K562 (cell line): Measurements from ENCODE around the gene F12. TPM values are rescaled to one million over a fixed set of nuclear protein-coding genes. Genes with fewer than 3 reads are reported as not detected.

Experiments used
- ATAC-seq: fragments of 200-7000 bp; cut with Tn5 transposase; 3 replicates; pipeline ENCODE4 v1.9.1; 2020; ENCODE audit warnings: moderate library complexity
- BruUV-seq: library from RNA; stranded (reverse); fragments of 400-500 nt; replicated peaks from 2 replicates; lab custom pipeline; 2021; lab: Mats Ljungman, UMichigan
- CTCF ChIA-PET: fragments of 300-600 bp; formaldehyde crosslinking; extraction: SDS; loops from one replicate; lab custom pipeline; 2021; ENCODE audit warnings: low intra/inter-chr PET ratio; lab: Yijun Ruan, JAX
- POLR2A ChIA-PET: fragments of 300-600, 350-650 bp; sonication (Branson Sonifier 250); formaldehyde crosslinking; extraction: SDS; loops from one replicate; lab custom pipeline; 2021; ENCODE audit warnings: antibody characterized with exemption, inconsistent platforms; lab: Yijun Ruan, JAX
- DNase-seq, 4 experiments: peaks; one replicate each; pipeline versions ENCODE4 v3.0.0 to v3.0.0-alpha.2; 2011 to 2018; ENCODE audit warnings: low spot score in 3 of 4, mixed read lengths in 3 of 4; ENCODE audit errors: extremely low read depth in 1 of 4
- FAIRE-seq: peaks from 2 replicates; lab custom pipeline; 2011; peaks lifted over from hg19 to GRCh38; lab: Jason Lieb, UNC
- H2AFZ ChIP-seq: 2 replicates; pipeline ENCODE4 v1.6.0; 2011; ENCODE audit warnings: low read depth, low read length, control low read depth, inconsistent platforms
- H3K27ac ChIP-seq: fragments of 200-600 bp; 3 replicates; pipeline ENCODE4 v1.8.0; 2011; ENCODE audit warnings: low read depth, mild to moderate bottlenecking, control low read depth, inconsistent platforms, low read length, moderate library complexity, mixed read lengths; ENCODE audit errors: extremely low read depth
- H3K27me3 ChIP-seq, 2 experiments: fragments of 300-600 bp in 1 of 2; 2 replicates in 1 of 2; 3 replicates in 1 of 2; pipeline versions ENCODE4 v1.6.0 to v1.8.0; 2011; ENCODE audit warnings: inconsistent platforms in 2 of 2, low read length in 2 of 2, mild to moderate bottlenecking in 1 of 2, mixed read lengths in 1 of 2, moderate library complexity in 1 of 2; ENCODE audit not compliant: control insufficient read depth in 2 of 2, insufficient read depth in 2 of 2
- H3K36me3 ChIP-seq: fragments of 300-600 bp; 3 replicates; pipeline ENCODE4 v1.8.0; 2011; ENCODE audit warnings: mild to moderate bottlenecking, low read length, inconsistent platforms; ENCODE audit not compliant: control insufficient read depth, insufficient read depth
- H3K4me1 ChIP-seq, 2 experiments: fragments of 200-600 bp in 1 of 2; replicated peaks in 1 of 2; 2 replicates in 1 of 2; 3 replicates in 1 of 2; pipeline versions ENCODE4 v1.5.1 to v1.8.0; 2011; ENCODE audit warnings: inconsistent platforms in 2 of 2, low read length in 2 of 2, mild to moderate bottlenecking in 1 of 2, mixed read lengths in 1 of 2, moderate library complexity in 1 of 2; ENCODE audit not compliant: control insufficient read depth in 2 of 2, insufficient read depth in 2 of 2
- H3K4me2 ChIP-seq: 2 replicates; pipeline ENCODE4 v1.6.1; 2011; ENCODE audit warnings: low read length, control low read depth, inconsistent platforms, mixed read lengths; ENCODE audit not compliant: insufficient read depth
- H3K4me3 ChIP-seq: fragments of 200-600 bp; sonication (generic), shearing (Covaris generic); 2 replicates; pipeline ENCODE4 v1.5.1; 2016; ENCODE audit warnings: control low read depth, inconsistent platforms
- H3K79me2 ChIP-seq: fragments of 200-600 bp; 3 replicates; pipeline ENCODE4 v1.8.0; 2011; ENCODE audit warnings: low read length, inconsistent platforms; ENCODE audit not compliant: control insufficient read depth, insufficient read depth
- H3K9ac ChIP-seq, 2 experiments: 2 replicates each; pipeline versions ENCODE4 v1.6.0 to v1.6.1; 2011; ENCODE audit warnings: low read depth in 2 of 2, low read length in 2 of 2, control low read depth in 1 of 2, inconsistent platforms in 1 of 2, mild to moderate bottlenecking in 1 of 2, mixed read lengths in 1 of 2; ENCODE audit not compliant: insufficient read depth in 1 of 2
- H3K9me1 ChIP-seq: one replicate; pipeline ENCODE4 v1.6.0; 2011; ENCODE audit warnings: inconsistent platforms, mild to moderate bottlenecking, low read length, moderate library complexity; ENCODE audit not compliant: control insufficient read depth, insufficient read depth
- H3K9me3 ChIP-seq: replicated peaks from 2 replicates; pipeline ENCODE4 v1.5.1; 2011; ENCODE audit warnings: low read depth, low read length, inconsistent platforms; ENCODE audit not compliant: control insufficient read depth, insufficient read depth
- H4K20me1 ChIP-seq: replicated peaks from 2 replicates; pipeline ENCODE4 v1.6.1; 2011; ENCODE audit warnings: low read length, inconsistent platforms, mixed read lengths; ENCODE audit not compliant: control insufficient read depth, insufficient read depth
- ARID2 ChIP-seq: fragments of 450-650 bp; IDR thresholded peaks from 2 replicates; pipeline ENCODE4 v1.6.1; 2017; ENCODE audit warnings: antibody characterized with exemption, mild to moderate bottlenecking
- ERF ChIP-seq: fragments of 450-650 bp; formaldehyde crosslinking; IDR thresholded peaks from 2 replicates; pipeline ENCODE4 v1.4.0; 2020; ENCODE audit warnings: mild to moderate bottlenecking, mixed read lengths
- FOSL1 ChIP-seq: fragments of 200-800 bp; sonication (Bioruptor generic); conservative IDR thresholded peaks from 2 replicates; pipeline ENCODE4 v1.6.1; 2016; ENCODE audit warnings: missing genetic modification characterization, missing compliant biosample characterization
- ID3 ChIP-seq, 2 experiments: fragments of 250-450 bp in 1 of 2; fragments of 450-650 bp in 1 of 2; sonication (Bioruptor Pico) in 1 of 2; IDR thresholded peaks; 2 replicates each; pipeline versions ENCODE4 v1.6.1 to v1.8.0; 2016 to 2021; ENCODE audit warnings: mild to moderate bottlenecking in 2 of 2, moderate library complexity in 2 of 2, missing compliant biosample characterization in 1 of 2, missing genetic modification characterization in 1 of 2
- MBD1 ChIP-seq: fragments of 250-450 bp; sonication (Bioruptor Pico); IDR thresholded peaks from 2 replicates; pipeline ENCODE4 v1.8.0; 2022; ENCODE audit warnings: inconsistent platforms
- NRF1 ChIP-seq, 2 experiments: fragments of 450-650 bp; IDR thresholded peaks in 1 of 2; conservative IDR thresholded peaks in 1 of 2; 2 replicates each; pipeline ENCODE4 v1.6.1; 2014; ENCODE audit warnings: mild to moderate bottlenecking in 2 of 2
- PPARD ChIP-seq: fragments of 250-450 bp; sonication (Bioruptor Pico); IDR thresholded peaks from 2 replicates; pipeline ENCODE4 v1.8.0; 2022; ENCODE audit warnings: inconsistent platforms, mild to moderate bottlenecking, moderate library complexity
- RUNX1 ChIP-seq: sonication (generic); IDR thresholded peaks from 2 replicates; pipeline ENCODE4 v1.6.1; 2016; ENCODE audit warnings: antibody characterized with exemption, low read depth
- SIN3A ChIP-seq, 2 experiments: fragments of 150-350 bp in 1 of 2; IDR thresholded peaks; 2 replicates each; pipeline ENCODE4 v1.6.1; 2011 to 2016; ENCODE audit warnings: borderline replicate concordance in 2 of 2, low read depth in 2 of 2, low read length in 2 of 2, mild to moderate bottlenecking in 2 of 2, moderate library complexity in 2 of 2; ENCODE audit not compliant: control insufficient read depth in 1 of 2
- TEAD2 ChIP-seq: fragments of 450-650 bp; IDR thresholded peaks from 2 replicates; pipeline ENCODE4 v1.6.1; 2016; ENCODE audit warnings: missing genetic modification characterization, control low read depth, missing compliant biosample characterization
- ZBTB33 ChIP-seq: sonication (generic); formaldehyde crosslinking; IDR thresholded peaks from 2 replicates; pipeline ENCODE4 v1.8.1; 2023; ENCODE audit warnings: mild to moderate bottlenecking, missing genetic modification reagents
- ZNF23 ChIP-seq: fragments of 250-450 bp; sonication (Bioruptor Pico); IDR thresholded peaks from 2 replicates; pipeline ENCODE4 v1.4.0; 2020; ENCODE audit warnings: mild to moderate bottlenecking
- ZNF507 ChIP-seq: conservative IDR thresholded peaks from 2 replicates; pipeline ENCODE4 v1.6.1; 2017; ENCODE audit warnings: missing genetic modification characterization, missing compliant biosample characterization
- WGBS: fragments of 100-300 bp; shearing (Covaris generic); methylation state at CpG from one replicate; pipeline ENCODE4 v1.1.6; 2016; ENCODE audit warnings: low coverage, mixed read lengths; ENCODE audit not compliant: insufficient coverage; ENCODE audit errors: missing lambda C conversion rate; 5-methylcytosine and 5-hydroxymethylcytosine counted together
- in situ Hi-C: fragments of 300-500 bp; cut with MboI; formaldehyde crosslinking; loops from 4 replicates; pipeline ENCODE4 v1.15.0; 2018; ENCODE audit warnings: inconsistent platforms, mixed read lengths
- intact Hi-C: fragments of 100-400 bp; cut with micrococcal nuclease; formaldehyde crosslinking; loops from 2 replicates; pipeline ENCODE4 v1.14.2; 2022
- polyA plus RNA-seq, 8 experiments: library from polyadenylated mRNA; depleted of rRNA in 4 of 8; stranded (reverse) in 5 of 8; unstranded in 3 of 8; fragments of >200 nt; fragmentation: Nextera tagmentation in 2 of 8; fragmentation: Illumina TruSeq in 1 of 8; extraction: Ambion mirVana in 2 of 8; extraction: Trizol in 1 of 8; gene quantifications; 2 replicates each; pipeline versions ENCODE4 v1.2.1 to v1.2.3, GENCODE V29; 2011 to 2014; ENCODE audit warnings: inconsistent platforms in 1 of 8, missing spikeins in 1 of 8
- total RNA-seq, 7 experiments: library from RNA; depleted of rRNA in 6 of 7; stranded (reverse); fragments of >200 nt in 6 of 7; fragmentation: Illumina TruSeq in 2 of 7; extraction: Trizol in 2 of 7; gene quantifications; 2 replicates each; pipeline versions ENCODE4 v1.2.1 to v1.2.3, GENCODE V29; 2011 to 2021; ENCODE audit warnings: low replicate concordance in 1 of 7

Gene F12
- total and polyA plus RNA-seq, 9 of the 15 experiments (the other 6 are each of a cell fraction or from before 2014, with no cell fraction given) = 0.59 to 18.3 (median 3.6) TPM

- no peak for TF ChIP-seq RUNX1
Measured at GRCh38 chr5:177365845-177366527, 43.4 kb downstream of the F12 start (continued).

GRCh38 chr5:177364159-177364962 is 45.0 kb downstream of the F12 start:
- H3K9me3 ChIP-seq = no peaks in the 10 kb centered on the region
- no peak for DNase-seq
- FAIRE-seq = peak; percentile 77
- H3K4me1 ChIP-seq = peaks cover 59 to 77% of the 10 kb centered on the region in 2 experiments
- no peaks in the 10 kb centered on the region for H3K9me1 ChIP-seq
- peak overlapping the region in 1 of 2 experiments; percentile 49; a peak in 1 of 4 replicates for H3K9ac ChIP-seq
- peak overlapping the region; percentile 7; the same call in 1 of the 2 replicates for H3K4me2 ChIP-seq
- H3K79me2 ChIP-seq = peaks cover 19% of the 10 kb centered on the region
- intact Hi-C loops = loop anchor here (10.0 kb wide), 1 partner anchor 250 kb away; no protein-coding TSS in a partner anchor
- H3K36me3 ChIP-seq = peaks cover 13% of the 10 kb centered on the region; the same call in 2 of the 3 replicates
- 37% methylated on average over 9 of the region's 11 CpGs for WGBS
- no TSS peak for BruUV-seq
- in situ Hi-C loops = no loop called here
- H2AFZ ChIP-seq = peak overlapping the region; percentile 73
- CTCF ChIA-PET = no interaction called here
- peak overlapping the region; percentile 22; the same call in 1 of the 3 replicates for H3K27ac ChIP-seq
- POLR2A ChIA-PET = interaction anchor here (1.5 to 3.0 kb wide), 2 partner anchors 9 to 13 kb away, joined by 4 to 13 read pairs; partner anchors contain the start of gene LMAN2
- H3K4me3 ChIP-seq = no peak overlapping the region
- H4K20me1 ChIP-seq = no peaks in the 10 kb centered on the region
- no peaks in the 10 kb centered on the region for H3K27me3 ChIP-seq
- no peak for ATAC-seq
- 0 out of 4 replicates have a peak, but pooled peaks of 1 of the 2 experiments have one; percentile 14 for TF ChIP-seq SIN3A (IDR thresholded peaks at IDR 0.05; ENCODE audit: borderline replicate concordance in 2 of 2, control insufficient read depth in 1 of 2, low read depth in 2 of 2, low read length in 2 of 2)
- no peak for TF ChIP-seq ID3 (CRISPR knock-in tag; IDR thresholded peaks at IDR 0.05)
- no peak for TF ChIP-seq ID3 (tag; IDR thresholded peaks at IDR 0.05)
- 0 out of 2 replicates have a peak, but pooled peaks have one; percentile 37 for TF ChIP-seq ERF (CRISPR knock-in tag)
- no peak for TF ChIP-seq PPARD (CRISPR knock-in tag)
- no peak for TF ChIP-seq ZNF507 (tag)
- TF ChIP-seq TEAD2 (tag) = no peak
- 0 out of 4 replicates have a peak, but pooled peaks of 1 of the 2 experiments have one; percentile 8 for TF ChIP-seq NRF1 (conservative IDR thresholded peaks at IDR 0.05 in 1 of 2, IDR thresholded peaks at IDR 0.05 in 1 of 2)
- peak; percentile 66 for TF ChIP-seq ZBTB33 (CRISPR knock-in tag)
- TF ChIP-seq ARID2 = no peak
- TF ChIP-seq FOSL1 (tag) = 0 out of 2 replicates have a peak, but pooled peaks have one; percentile 34
- no peak for TF ChIP-seq MBD1 (CRISPR knock-in tag)
- no peak for TF ChIP-seq ZNF23
